Activated naive CD4-positive, alpha-beta T cell treated with Interleukin-2 at 50 U/mL for 16 hours (primary cell): Measurements from ENCODE around the gene COL4A1.

ENCODE experiments used
- DNase-seq: peaks from one replicate; pipeline ENCODE4 v3.0.0-alpha.2; 2020

Gene COL4A1

GRCh38 chr13:110251193-110251819, 55.7 kb downstream of the COL4A1 start:
- no peak for DNase-seq

DNA sequence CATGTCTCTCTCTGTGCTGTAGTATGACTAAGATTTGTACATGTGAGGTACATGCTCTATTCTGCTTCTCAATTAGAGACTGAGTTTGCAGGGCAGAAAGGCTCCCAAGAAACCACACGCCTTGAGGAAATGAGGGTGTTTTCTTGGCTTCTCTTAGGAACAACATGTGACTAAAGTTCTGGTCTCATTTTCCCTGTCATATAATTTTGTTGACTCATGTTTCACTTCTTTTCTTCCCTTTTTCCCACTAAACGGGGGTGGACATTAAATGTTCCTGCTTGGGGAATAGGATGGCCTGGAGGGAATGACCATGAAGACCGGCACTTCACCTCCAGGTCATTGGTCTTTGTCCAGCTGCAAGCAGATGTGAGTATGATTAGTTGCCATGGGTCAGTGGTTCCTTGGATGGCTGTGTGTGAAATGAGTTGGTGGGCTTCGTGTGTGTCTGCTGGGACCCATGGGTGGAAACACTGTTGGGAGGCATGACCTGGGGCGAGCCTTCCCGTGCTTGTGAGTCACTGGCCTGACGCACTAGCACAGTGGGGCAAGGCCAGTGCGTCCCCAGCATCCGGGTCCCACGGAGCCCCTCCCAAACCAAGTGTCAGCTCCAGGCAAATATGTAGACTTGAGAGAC, 56.6 kb downstream of the COL4A1 start:
- DNase-seq: no peak

GRCh38 chr13:110249326-110249725, 57.6 kb downstream of the COL4A1 start:
- DNase-seq: no peak

DNA sequence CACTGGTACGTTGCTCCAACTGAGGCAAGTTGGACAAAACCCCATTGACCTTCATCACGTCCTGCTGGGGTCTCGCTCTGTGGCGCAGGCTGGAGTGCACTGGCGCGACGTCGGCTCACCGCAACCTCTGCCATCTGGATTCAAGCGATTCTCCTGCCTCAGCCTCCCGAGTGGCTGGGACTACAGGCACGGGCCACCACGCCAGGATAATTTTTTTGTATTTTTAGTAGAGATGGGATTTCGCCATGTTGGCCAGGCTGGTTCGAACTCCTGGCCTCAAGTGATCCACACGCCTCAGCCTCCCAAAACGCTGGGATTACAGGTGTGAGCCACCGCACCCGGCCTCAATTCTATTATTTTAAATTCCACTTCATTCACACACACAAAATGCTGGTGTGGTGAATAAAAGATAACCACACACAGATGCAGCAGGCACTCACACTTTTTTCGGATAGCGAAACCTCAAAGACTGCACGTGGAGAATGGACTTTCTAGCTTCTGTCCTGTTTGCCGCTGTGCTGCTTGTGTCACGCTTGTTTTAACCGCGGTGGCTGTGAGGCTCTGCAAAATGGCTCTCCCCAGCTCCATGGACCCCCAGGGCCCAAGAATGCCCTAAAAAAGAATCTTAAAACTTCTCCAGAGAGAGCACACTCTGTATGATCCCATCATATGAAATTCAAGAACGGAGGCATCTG, 58.4 kb downstream of the COL4A1 start:
- DNase-seq: no peak

GRCh38 chr13:110246530-110246929, 60.4 kb downstream of the COL4A1 start:
- no peak for DNase-seq

DNA sequence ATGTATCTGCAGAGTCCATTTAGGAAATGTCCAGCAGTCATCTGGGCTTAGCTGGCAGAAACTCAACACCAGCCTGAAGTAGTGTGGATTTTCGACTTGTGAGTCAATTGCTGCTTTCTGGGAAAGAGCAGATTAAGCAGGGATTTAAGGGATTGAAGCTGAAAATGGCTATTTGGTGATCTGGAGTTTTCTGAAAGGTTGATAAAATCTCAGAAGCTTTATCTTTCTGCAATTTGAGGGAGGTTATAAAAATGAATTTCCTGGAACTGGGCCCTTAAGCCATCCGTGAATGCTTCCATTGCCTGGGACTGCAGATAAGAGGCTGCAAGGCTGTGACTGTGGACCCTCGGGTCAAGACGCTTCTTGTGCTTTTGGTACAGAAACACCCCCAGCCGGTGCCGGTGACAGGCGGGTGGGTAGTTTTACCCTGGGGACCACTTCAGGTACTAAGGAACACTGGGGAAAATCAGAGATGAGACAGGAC, 61.5 kb downstream of the COL4A1 start:
- no peak for DNase-seq

DNA sequence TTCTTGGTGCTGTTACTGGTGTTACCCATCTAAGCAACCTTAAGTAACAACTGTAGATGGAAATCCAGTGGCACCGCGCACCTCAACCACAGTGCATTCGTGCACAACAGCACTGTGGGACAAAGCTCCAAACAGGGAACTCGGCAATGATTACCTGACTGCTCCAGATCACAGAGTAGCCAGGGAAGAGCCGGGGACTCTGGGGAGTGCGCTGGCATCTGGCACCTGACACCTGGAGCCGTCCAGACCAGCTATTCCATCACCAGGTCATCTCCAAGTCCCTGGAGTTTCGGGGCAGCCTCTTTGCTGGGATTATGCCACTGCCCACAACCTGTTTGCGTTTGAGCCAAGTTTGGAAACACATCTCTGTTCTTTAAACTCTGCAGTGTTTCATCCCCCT, 62.0 kb downstream of the COL4A1 start:
- no peak for DNase-seq

DNA sequence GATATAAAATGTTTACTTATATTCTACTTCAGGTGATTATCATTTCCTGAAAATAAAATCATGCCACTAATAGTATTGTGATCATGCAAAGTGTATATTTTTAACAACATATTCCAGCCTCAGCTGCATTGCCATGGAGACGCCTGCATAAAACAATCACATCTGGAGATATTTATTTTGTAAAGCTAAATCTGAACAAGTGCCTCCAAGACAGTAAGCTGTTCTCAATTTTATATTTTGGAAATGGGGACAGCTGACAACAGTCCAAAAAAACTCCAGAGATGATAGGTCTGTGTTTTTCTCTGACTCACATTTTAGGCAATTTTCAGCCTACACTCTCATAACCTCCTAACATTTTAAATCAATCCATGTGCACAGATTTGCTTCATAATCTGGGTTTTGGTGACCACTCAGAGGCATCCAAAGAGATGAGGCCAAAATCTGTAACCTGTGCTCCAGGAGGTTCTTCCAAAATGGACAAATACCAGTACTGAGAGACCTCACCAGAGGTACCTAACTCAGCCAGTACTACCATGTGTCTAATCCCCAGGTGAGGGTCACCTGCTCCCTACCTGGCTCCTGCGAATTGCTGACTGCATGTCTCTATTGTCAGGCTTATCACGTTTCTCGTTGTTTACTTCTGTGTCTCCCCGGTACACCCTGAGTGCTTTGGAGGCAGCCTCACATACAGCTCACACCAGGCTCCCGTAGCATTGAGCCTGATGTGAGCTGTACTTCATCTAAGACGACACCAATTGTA, 62.7 kb downstream of the COL4A1 start:
- DNase-seq: no peak

GRCh38 chr13:110242615-110243014, 64.3 kb downstream of the COL4A1 start:
- DNase-seq: no peak

DNA sequence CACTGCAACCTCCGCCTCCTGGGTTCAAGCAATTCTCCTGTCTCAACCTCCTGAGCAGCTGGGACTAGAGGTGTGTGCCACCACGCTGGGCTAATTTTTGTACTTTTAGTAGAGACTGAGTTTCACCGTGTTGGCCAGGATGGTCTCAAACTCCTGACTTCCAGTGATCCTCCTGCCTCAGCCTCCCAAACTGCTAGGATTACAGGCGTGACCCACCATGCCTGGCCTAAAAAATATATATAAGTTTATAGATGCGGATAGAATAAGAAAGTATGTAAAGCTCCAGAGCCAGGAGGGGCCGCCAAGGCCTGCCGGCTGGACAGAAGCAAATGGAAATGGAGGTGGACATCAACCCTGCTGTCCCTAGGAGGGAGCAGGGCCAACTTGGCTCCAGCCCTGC, 66.0 kb downstream of the COL4A1 start:
- DNase-seq: no peak

DNA sequence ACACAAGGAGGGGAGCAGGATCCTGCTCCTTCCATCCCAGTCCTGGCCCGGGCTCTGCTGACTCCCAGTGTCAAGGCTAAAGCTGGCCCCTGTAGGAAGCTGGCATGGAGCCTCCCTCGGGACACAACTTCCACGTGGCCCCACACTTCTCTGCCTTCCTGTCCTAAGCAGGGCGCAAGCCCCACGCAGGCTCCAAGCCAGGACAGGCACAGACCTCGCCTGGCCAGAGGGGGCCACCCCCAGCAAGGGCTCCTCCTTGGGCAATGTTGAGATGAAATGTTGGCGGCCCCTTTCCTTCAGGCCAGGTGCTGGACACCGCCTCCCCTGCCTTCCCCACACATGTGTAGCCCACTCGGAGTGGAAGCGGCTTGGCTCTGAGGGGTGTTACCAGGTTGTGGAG, 66.6 kb downstream of the COL4A1 start:
- no peak for DNase-seq

DNA sequence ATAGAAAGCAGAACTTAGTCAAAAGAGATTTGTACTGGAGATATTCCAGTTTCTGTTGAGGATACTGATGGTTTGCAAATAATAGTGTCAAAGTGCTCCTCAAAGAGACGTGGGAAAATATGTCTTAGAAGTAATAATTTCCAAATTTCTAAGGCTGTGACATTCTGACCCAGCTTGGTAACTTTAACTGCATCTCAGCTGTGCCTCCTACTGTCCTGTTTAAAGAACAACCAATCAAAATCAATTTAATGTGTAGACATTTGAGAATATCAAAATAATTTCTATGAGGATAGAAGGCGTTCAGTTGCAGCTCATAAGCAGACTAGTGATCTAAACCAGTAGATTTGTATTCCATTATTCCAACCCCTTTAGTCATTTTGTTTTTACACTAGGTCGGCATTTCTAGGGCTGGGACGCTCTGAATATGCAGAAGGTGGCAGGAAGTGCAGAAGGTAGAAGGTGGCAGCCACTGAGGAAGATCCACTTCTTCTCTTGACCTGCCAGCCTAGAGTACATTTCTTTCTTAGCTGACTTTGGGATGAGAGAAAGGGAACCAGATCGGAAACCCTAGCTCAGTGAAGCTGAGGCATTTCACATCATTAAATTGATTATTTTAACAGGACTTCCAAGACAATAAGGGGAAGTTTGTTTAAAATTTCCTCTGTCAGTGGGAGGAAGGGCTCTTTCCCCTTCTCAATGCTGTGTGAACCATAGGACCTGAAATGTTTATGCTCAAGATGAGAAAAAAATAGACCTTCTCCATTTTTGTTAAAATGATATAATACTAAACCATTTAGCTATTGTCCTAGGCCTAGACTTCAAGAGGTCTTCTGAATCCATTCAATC, 67.5 kb downstream of the COL4A1 start:
- no peak for DNase-seq

GRCh38 chr13:110238818-110239195, 68.2 kb downstream of the COL4A1 start:
- no peak for DNase-seq

- no peak for DNase-seq
Measured at GRCh38 chr13:110237875-110238817, 68.8 kb downstream of the COL4A1 start.

DNA sequence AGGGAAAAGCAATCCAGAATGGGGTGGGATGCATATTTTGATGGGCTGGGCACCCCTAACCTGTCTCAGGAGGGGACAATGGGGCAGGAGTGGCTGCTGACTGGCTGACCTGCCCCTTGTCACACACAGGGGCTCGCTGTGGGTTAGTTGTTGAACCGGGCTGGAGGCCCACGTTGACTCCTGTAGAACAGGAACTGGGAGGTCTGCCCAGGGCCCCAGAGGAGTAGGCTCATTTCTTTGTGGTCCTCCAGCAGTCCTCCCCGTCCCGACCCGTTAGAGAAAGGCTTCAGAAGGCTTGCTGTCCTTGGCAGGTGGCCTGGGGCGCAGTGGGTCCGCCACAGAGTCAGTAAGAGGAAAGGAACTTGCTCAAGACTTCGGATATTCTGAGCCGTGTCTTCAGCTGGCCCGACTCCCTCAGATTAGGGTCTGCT, 70.1 kb downstream of the COL4A1 start:
- DNase-seq: no peak

DNA sequence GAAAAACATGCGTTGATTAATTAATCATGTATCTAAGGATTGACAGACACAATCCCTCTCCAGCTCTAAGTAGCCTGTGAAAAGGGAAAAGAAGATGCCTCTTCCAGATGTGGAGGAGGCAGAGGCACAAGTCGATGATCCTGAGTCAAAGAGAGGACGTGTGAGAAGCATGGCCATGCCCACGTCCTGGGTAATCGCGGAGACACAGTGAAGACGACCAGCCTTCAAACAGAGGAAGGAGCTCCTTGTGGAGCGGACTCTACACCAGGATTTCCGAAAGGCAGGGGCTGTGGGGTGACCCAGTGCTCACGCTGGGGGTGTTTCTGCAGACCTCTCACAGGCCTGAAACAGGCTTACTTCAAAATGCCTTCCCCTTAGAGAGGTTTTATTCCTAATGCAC, 70.5 kb downstream of the COL4A1 start:
- DNase-seq: no peak

- no peak for DNase-seq
Measured at GRCh38 chr13:110234532-110234931, 72.4 kb downstream of the COL4A1 start.

DNA sequence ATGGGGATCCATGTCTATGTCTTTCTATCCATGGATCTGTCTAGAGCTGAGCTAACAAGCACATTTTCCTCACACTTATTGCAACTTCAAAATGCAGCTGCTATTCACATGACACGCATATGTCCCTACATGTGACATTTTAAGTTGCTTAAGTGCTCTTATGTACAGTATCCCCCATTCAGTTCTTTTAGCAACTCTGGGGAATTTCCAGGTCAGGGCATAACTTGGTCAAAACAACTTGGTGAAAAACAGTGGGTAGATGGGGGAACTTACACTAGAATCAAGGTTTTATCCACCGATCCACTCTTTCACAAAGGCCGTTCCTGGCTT, 73.0 kb downstream of the COL4A1 start:
- DNase-seq: no peak

- DNase-seq: no peak
Measured at GRCh38 chr13:110233181-110233950, 73.6 kb downstream of the COL4A1 start.

GRCh38 chr13:110232756-110233155, 74.2 kb downstream of the COL4A1 start:
- DNase-seq: no peak

- no peak for DNase-seq
Measured at GRCh38 chr13:110232142-110232541, 74.8 kb downstream of the COL4A1 start.
